DOHH2 (cell line): ENCODE data around the gene ZNF396.

Experiments
- H3F3A ChIP-seq: fragments of 200-600 bp; sonication (generic), shearing (Covaris generic); 2 replicates; pipeline ENCODE4 v1.6.0; 2016; ENCODE audit warnings: antibody characterized with exemption, mild to moderate bottlenecking; ENCODE audit not compliant: control insufficient read depth, insufficient read depth
- H3K27ac ChIP-seq: fragments of 200-600 bp; sonication (generic); 2 replicates; pipeline ENCODE4 v1.5.1; 2014; ENCODE audit warnings: low read depth, mild to moderate bottlenecking, low read length, moderate library complexity
- H3K27me3 ChIP-seq: fragments of 200-600 bp; sonication (generic); 2 replicates; pipeline ENCODE4 v1.6.1; 2014; ENCODE audit warnings: mild to moderate bottlenecking, low read length, mixed read lengths; ENCODE audit not compliant: control insufficient read depth
- H3K36me3 ChIP-seq: fragments of 200-600 bp; sonication (generic); 2 replicates; pipeline ENCODE4 v1.6.1; 2014; ENCODE audit warnings: mild to moderate bottlenecking, low read length, moderate library complexity, mixed read lengths; ENCODE audit not compliant: control insufficient read depth
- H3K4me1 ChIP-seq: fragments of 200-600 bp; sonication (generic); 2 replicates; pipeline ENCODE4 v1.6.1; 2014; ENCODE audit warnings: mild to moderate bottlenecking, low read length, mixed read lengths; ENCODE audit not compliant: control insufficient read depth
- H3K4me2 ChIP-seq: fragments of 200-600 bp; sonication (generic); 2 replicates; pipeline ENCODE4 v1.6.0; 2014; ENCODE audit warnings: mild to moderate bottlenecking, low read length, moderate library complexity
- H3K4me3 ChIP-seq: fragments of 200-600 bp; sonication (generic); 2 replicates; pipeline ENCODE4 v1.5.1; 2014; ENCODE audit warnings: mild to moderate bottlenecking, low read length, mixed read lengths
- H3K79me2 ChIP-seq: fragments of 200-600 bp; sonication (generic); 2 replicates; pipeline ENCODE4 v1.6.1; 2014; ENCODE audit warnings: mild to moderate bottlenecking, low read length, mixed read lengths; ENCODE audit not compliant: control insufficient read depth
- H3K9me2 ChIP-seq: fragments of 200-600 bp; sonication (generic); replicated peaks from 2 replicates; pipeline ENCODE4 v1.6.1; 2014; ENCODE audit warnings: mild to moderate bottlenecking, low read length, mixed read lengths; ENCODE audit not compliant: control insufficient read depth
- H3K9me3 ChIP-seq: fragments of 200-600 bp; sonication (generic); 2 replicates; pipeline ENCODE4 v1.6.1; 2014; ENCODE audit warnings: antibody characterized with exemption, low read length, mixed read lengths; ENCODE audit not compliant: control insufficient read depth, insufficient read depth
- H4K20me1 ChIP-seq: fragments of 200-600 bp; sonication (generic); 2 replicates; pipeline ENCODE4 v1.6.0; 2014; ENCODE audit warnings: low read depth, mild to moderate bottlenecking, antibody characterized with exemption, low read length, moderate library complexity; ENCODE audit not compliant: control insufficient read depth, insufficient read depth
- CTCF ChIP-seq: fragments of 200-600 bp; sonication (generic); IDR thresholded peaks from one replicate; pipeline ENCODE4 v1.5.1; 2014; ENCODE audit warnings: antibody characterized with exemption, mild to moderate bottlenecking, low read depth, low read length; ENCODE audit not compliant: poor library complexity, severe bottlenecking
- EZH2phosphoT487 ChIP-seq: fragments of 200-600 bp; sonication (generic); IDR thresholded peaks from 2 replicates; pipeline ENCODE4 v1.6.1; 2017; ENCODE audit warnings: borderline replicate concordance, mild to moderate bottlenecking, antibody characterized with exemption, low read length, moderate library complexity, mixed read lengths

Gene ZNF396

GRCh38 chr18:35389095-35389618 is 12.0 kb upstream of the ZNF396 start:
- no peaks in the 10 kb centered on the region for H3K27me3 ChIP-seq
- H3F3A ChIP-seq, result no peaks in the 10 kb centered on the region
- H3K79me2 ChIP-seq, result no peaks in the 10 kb centered on the region
- no peak overlapping the region for H3K4me3 ChIP-seq
- TF ChIP-seq CTCF, result no peak
- no peak for TF ChIP-seq EZH2phosphoT487
- no peaks in the 10 kb centered on the region for H3K36me3 ChIP-seq
- H3K4me1 ChIP-seq, result peaks cover 18% of the 10 kb centered on the region
- no peak overlapping the region for H3K4me2 ChIP-seq
- H3K9me2 ChIP-seq, result no peaks in the 10 kb centered on the region
- H3K27ac ChIP-seq, result no peak overlapping the region
- peaks cover 7% of the 10 kb centered on the region; the same call in 1 of the 2 replicates for H3K9me3 ChIP-seq
- no peaks in the 10 kb centered on the region for H4K20me1 ChIP-seq

GRCh38 chr18:35387152-35387571 is 10.0 kb upstream of the ZNF396 start:
- Histone ChIP-seq H3K4me1 (peaks cover 18% of the 10 kb centered on the region), H4K20me1 (no peaks in the 10 kb centered on the region), H3K27me3 (no peaks in the 10 kb centered on the region), H3K9me2 (no peaks in the 10 kb centered on the region), H3K27ac (no peak overlapping the region), H3K4me2 (peak overlapping the region; percentile 45), H3F3A (no peaks in the 10 kb centered on the region), H3K4me3 (peak overlapping the region; percentile 5; the same call in 1 of the 2 replicates), H3K79me2 (no peaks in the 10 kb centered on the region), H3K36me3 (no peaks in the 10 kb centered on the region), H3K9me3 (no peaks in the 10 kb centered on the region)
- no peak for TF ChIP-seq CTCF
- TF ChIP-seq EZH2phosphoT487, result no peak

- H4K20me1 ChIP-seq, result no peaks in the 10 kb centered on the region
- H3K27ac ChIP-seq, result no peak overlapping the region
- H3K79me2 ChIP-seq, result no peaks in the 10 kb centered on the region
- no peaks in the 10 kb centered on the region for H3K9me3 ChIP-seq
- H3K9me2 ChIP-seq, result no peaks in the 10 kb centered on the region
- peaks cover 18% of the 10 kb centered on the region for H3K4me1 ChIP-seq
- H3K36me3 ChIP-seq, result no peaks in the 10 kb centered on the region
- H3F3A ChIP-seq, result no peaks in the 10 kb centered on the region
- H3K27me3 ChIP-seq, result no peaks in the 10 kb centered on the region
- TF ChIP-seq CTCF (peak; percentile 73), EZH2phosphoT487 (no peak)
- H3K4me2 ChIP-seq, result peak overlapping the region; percentile 45
- H3K4me3 ChIP-seq, result peak overlapping the region; percentile 5; the same call in 1 of the 2 replicates
Observed at GRCh38 chr18:35386600-35387100, 9.5 kb upstream of the ZNF396 start.
